GM19455 (cell line): ENCODE measurements around the gene SHISAL1.

Source experiments
- ATAC-seq: cut with Tn5 transposase; IDR thresholded peaks from one replicate; pipeline ENCODE4 v1.9.1; 2021; ENCODE audit not compliant: unreplicated experiment

SHISAL1 gene

DNA sequence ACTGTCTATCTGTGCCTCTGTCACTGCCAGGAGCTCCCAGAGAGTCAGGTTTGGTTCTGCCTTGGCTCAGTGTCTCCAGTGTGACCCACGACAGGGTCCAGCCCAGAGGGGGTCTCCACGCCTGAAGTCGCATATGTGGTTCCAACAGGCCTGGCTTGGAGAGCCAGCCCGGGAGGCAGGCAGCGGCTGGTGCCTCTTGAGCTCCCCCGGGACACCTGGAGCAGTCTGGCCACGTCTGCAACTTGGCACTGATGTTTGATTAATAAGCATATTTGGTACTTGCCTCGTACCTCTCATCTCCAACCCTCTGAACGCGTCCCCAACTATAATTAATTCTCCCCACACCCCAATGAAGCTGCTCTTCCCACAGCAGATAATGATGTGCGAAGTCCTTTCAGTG lies 31.7 kb upstream of the SHISAL1 start:
- no peak for ATAC-seq

DNA sequence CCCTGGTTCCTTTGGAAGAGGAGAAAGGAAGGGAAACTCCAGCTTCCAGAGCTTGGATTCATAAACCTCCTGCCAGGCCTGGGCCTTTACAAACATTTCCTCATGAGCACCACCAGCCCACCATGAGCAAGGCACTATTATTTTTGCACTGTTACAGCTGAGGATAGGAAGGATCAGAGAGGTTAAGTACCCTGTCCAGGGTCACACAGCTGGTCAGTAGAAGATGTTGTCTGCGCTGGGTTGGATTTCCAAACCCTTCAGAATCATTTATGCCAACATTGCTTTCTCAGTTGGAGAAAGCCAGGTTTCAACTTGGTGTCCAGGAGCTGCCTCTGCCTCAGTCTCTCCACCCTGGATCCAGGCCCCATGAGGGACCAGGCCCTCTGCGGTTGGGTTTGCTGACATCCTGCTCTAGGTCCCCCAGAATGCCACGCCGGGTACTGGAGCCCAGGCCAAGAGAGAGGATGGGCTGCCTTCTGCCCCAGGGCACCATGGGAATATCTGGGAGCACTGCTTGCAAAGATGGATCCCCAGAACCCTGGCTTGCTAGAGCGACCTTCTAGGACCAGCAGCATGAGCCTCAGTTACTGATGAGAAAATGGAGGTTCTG lies 29.7 kb upstream of the SHISAL1 start:
- ATAC-seq: no peak

DNA sequence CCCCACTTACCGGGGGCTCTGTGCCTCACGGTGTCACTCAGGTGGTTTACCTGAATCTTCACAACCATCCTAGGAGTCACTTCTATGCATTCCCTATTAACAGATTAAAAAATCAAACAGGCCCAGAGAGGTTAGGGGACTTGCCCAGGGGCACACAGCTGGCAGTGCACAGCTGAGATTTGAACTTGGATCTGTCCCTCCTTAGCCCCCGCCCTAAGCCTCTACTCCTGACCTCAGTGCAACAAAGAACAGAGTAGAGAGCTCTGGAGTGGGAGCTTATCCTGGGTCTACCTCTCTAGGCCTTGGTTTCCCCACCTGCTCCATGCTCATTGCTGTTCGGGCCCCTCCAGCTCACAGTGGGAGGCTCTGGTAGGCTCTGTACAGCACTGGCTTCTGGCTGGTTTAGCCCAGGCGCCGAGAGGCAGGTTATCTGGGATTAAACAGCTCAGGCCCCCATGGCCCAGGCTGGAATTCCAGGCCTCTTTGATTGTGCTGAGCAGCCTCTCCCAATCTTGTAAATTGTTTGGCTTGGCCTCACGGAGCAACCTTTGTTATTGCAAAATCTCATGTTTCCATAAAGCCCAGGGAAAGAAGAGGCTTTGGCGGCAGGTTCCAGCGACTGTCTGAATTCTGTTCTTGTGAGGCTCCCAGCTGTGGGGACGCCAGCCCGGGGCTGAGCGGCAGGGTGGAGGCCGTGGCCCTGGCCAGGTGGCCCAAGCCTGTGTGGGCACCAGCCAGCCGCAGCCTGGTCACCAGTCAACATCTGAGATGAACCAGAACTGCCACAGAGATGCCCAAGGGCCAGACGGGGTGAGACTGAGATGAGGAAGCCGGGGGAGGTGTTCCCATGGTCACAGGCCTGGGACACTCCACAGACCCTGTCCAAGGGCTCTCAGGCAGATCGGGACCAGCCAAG lies 28.9 kb upstream of the SHISAL1 start:
- ATAC-seq: no peak

DNA sequence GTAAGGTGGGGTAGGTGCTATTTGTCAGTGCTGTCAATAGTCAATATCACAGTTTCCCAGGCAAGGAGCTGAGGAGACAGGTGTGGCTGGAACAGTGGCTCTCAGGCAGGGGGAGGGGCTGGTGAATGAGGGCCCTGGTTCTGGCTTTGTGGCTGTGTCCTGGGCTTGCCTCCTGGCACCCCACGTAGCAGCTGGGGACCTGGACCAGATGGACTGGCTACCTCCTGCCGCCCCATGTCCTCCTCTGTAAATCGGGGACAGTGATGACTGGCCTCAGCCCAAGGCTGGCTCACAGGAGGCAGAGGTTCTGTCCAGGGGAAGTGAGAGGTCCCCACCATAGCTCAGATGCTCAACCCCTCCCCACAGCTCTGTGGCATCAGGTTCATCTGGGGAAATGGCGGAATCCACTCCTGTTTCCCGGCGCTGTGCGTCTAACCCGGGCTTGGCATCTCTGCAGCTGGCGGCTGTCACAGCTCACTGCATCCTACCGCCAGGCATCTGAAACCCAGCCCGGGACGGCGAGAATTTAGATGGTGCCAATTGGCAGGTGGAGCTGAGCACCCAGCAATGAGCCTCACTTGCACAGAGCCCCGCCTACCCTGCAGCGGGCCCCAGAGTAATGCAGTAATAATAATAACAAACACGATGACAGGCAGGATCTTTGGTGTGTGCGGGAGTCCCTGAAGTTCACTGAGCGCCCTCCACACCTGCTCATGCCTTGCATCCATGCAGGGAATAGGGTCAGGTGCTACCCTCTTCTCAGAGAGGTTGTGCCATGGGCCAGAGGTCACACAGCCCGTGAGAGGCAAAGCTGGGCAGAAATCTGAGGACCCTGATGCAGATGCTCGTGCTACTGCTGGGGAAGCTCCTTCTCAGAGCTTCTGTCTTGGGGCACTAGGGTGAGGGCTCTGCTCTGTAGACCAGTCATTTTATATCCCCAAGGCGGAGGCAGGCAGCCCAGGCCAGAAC lies 27.8 kb upstream of the SHISAL1 start:
- no peak for ATAC-seq

DNA sequence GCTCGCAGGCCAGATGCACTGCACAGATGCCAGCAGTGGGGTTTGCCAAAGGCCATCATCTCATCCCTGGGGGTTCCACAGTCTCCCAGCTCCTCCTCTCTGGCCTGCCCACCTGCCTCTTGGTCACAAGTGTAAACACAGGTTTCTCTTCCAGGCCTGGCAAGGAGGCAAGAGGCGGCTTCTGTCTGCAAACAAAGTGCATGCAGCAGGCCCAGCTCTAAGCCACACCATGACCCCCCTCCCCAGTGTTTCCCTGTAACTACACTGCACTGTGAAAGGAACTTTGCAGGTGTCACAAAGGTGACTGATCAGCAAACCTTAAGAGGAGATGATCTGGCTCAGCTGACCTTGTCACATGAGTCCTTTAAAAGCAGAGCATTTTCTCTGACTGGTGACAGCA lies 26.2 kb upstream of the SHISAL1 start:
- no peak for ATAC-seq

DNA sequence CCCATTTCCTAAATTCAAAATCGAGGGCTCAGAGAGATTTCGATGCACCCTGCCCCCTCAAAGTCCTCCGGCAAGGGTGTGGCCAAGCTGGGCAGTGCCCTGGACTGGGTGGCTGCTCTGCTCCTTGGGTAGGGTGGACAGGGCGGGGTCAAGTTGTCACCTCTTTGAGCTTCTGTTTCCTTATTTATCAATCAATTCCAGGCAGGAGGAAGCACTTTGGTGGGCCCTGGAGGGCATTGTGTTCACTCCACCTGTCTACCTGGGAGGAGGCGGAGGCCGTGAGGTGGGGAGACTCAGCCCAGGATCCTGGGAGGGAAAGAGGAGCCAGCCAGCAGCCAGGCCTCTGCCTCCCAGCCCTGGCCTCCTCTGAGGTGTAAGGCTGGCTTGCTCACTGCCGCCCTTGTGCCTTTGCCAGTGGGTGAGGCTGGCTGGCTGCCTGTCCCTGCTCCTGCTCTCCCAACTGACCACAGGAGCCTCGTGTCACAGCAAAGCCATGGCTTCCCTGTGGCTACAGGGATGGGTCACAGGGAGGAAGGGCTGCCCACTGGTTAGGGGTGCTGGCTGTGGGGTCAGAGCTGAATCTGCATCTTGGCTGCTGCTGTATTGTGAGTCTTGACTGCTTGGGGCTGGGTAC lies 25.5 kb upstream of the SHISAL1 start:
- ATAC-seq: no peak

DNA sequence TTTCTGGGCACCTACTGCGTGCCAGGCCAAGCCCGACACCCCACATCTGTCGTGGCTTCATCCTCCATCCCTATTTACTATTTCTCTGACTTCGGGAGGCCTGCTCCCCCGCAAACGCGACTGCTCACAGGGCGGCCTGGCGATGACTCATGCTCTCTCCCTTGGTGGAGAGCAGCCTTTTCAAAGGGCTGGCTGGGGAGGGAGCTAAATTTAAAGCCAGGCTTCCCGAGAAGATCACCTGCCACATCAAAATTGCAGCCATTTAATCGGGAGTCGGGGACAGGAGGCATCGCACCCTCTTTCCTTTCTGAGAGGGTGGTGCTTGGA lies 24.9 kb upstream of the SHISAL1 start:
- ATAC-seq: no peak

DNA sequence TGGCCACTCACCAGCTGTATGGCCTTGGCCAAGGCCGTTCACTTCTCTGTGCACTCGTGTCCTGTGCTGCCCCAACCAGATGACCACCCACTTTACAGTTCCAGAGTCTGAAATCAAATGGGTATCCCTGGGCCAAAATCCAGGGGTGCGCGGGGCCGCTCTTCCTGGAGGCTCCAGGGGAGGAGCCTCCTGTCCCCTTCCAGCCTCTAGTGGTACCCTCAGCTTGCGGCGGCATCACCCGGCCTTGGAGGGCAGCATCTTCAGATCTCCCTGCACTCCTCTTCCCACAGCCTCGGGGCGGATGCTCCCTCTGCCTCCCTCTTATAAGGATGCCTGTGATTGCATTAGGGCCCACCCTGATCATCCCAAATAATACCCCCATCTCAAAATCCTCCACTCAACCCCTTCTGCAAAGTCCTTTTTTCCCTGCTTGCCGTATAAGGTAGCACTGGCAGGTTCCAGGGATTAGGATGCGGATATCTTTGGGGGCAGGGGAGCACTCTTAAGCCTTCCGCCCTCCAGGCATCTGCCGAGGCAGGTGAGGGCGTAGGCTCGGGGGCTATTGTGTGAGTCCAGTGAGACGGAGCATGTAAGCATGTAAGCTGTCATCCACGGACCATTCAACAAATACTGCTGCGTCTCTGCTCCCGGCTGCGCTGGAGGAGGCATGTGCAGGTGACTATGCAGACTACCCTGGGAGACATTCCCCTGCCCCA lies 24.4 kb upstream of the SHISAL1 start:
- no peak for ATAC-seq

DNA sequence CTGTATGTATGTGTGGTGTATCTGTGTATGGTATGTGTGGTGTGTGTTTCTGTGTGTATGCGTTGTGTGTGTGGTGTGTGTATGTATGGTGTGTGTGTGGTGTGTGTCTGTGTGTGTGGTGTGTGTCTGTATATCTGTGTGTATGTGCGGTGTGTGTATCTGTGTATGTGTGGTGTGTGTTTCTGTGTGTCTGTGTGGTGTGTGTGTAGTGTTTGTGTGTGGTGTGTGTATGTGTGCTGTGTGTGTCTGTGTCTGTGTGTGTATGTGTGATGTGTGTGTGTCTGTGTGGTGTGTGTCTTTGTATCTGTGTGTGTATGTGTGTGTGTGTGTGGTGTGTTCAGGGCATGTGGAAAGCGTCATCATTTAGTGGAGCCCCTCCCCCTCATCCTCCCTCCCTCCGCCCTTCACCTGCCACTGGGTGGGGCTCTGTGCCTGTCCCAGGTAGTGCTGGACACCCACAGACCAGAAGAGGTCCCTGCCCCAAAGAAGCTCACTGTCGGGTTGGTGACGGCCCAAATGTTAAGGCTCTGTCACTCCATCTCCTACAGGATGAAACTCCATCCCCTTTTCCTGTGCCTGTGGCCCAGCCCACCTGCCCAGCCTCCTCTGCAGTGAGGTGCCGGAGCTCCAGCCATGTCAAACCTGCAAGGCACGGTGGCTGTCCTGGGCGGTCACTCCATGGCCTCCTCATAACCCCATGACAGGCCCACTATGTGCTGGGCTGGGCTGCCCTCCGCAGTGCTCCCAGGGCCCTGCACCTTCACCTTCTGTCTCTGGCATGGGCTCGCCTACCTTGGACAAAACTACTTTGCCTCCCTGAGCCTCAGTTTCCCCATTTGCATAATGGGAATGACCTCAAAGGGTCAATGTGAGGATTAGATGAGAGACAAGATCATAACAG lies 23.4 kb upstream of the SHISAL1 start:
- no peak for ATAC-seq

DNA sequence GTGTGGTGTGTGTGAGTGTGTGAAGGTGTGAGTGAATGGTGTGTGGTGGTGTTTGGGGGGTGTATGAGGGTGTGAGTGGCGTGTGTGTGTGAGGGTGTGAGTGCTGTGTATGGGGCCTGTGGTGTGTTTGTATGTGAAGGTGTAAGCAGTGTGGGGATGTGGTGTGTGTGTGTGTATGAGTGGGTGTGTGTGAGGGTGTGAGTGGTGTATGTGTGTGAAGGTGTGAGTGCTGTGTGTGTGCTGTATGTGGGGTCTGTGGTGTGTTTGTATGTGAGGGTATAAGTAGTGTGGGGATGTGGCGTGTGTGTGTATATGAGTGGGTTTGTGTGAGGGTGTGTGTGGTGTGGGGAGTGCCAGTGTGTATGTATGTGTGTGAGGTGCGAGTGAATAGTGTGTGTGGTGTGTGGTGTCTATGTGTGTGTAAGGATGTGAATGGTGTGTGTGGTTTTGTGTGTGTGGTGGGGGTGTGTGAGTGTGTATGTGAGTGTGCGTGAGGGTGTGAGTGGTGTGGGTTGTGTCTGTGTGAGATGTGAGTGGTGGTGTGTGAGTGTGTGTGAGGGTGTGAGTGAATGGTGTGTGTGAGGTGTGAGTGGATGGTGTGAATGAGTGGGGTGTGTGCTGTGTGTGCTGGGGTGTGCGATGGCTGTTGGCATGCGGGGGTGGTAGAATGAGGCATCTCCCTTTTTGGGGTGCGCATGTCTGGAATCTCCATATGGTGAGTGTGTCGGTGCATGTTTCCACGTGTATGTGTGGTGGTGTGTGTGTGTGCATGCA lies 22.5 kb upstream of the SHISAL1 start:
- ATAC-seq: no peak

DNA sequence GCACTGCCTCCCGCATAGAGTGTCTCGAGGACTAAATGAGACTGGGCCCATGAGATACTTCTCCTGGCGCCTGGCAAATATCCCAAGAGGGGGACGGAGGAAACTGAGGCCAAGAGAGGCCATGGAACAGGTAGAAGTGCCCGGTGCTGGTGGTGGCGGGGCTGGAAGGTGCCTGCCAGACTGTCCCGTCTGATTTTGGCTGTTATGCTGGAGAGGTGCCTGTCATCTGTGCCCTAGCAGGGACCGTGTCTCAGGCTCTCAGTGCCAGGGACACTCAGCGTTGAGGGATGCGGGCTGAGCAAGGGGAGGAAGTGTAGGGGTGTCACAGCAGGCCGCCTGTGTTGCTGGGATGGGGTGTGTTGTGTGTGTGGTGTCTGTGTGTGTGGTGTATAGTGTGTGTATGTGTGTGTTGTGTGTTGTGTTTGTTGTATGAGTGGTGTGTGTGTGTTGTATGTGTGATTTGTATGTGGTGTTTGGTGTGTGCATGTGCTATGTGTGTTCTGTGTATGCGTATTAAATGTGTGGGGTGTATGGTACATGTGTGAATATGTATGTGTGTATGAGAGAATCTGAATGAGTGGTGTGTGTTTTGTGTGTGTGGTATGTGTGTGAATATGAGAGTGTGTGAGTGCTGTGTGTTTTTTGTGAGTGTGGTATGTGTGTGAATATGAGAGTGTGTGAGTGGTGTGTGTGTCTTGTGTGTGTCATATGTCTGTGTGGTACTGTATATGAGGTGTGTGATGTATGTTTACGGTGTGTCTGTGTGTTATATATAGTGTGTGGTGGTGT lies 21.3 kb upstream of the SHISAL1 start:
- ATAC-seq: no peak

DNA sequence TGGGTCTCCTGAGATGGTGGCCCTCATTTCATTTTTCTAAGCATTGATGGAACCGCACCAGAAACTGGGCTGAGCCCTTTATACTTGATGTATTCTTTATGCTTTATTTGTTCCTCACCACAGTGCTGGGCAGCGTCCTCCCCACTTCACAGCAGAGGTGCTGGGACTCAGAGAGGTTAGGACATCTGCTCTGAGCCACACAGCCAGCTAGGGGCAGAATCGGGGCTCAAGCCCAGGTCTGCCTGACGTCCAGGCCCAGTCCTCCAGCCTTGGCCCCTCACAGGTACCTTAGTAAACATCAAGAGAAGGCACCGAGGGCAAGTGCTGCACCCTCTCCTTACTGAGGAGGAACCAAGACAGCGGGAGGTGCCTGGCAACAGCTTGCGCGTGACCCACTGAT lies 20.2 kb upstream of the SHISAL1 start:
- ATAC-seq: no peak

DNA sequence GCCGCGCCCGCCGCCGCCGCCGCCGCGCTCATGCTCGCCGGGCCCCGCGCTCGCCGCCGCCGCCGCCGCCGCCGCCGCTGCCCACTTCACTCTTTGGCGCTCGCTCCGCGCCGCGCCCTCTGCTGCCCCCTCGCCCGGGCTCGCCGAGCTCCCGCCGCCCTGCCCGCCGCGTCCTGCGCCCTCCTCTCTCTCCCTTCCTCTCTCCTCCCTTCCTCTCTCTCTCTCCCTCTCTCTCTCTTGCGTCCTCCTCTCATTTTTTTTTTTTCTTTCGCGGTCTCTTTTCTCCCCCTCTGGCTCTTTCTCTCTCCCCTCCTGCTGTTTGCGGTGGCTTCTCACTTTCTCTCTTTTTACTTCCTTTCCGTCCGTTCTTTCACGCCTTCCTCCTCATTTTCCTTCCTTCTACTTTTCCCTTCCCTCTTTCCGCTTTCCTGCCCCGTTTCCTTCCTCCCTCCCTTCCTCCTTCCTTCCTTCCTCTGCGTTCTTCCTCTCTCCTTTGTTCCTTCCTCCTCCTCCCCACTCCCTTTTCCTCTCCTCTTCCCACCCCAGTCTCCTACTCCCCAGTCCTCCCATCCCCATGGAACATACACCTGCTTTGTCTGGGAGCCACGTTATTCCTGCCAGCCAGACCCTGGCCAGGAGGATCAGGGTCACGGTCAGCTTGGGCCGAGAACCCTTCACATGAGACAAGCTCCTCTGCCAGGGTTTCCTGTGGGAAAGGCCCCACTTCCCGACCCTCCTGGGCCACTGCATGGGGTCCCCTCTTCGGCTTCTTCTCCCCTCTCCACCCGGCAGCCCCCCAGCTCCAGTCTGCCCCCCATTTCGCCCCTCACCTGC lies 19.3 kb upstream of the SHISAL1 start:
- no peak for ATAC-seq

DNA sequence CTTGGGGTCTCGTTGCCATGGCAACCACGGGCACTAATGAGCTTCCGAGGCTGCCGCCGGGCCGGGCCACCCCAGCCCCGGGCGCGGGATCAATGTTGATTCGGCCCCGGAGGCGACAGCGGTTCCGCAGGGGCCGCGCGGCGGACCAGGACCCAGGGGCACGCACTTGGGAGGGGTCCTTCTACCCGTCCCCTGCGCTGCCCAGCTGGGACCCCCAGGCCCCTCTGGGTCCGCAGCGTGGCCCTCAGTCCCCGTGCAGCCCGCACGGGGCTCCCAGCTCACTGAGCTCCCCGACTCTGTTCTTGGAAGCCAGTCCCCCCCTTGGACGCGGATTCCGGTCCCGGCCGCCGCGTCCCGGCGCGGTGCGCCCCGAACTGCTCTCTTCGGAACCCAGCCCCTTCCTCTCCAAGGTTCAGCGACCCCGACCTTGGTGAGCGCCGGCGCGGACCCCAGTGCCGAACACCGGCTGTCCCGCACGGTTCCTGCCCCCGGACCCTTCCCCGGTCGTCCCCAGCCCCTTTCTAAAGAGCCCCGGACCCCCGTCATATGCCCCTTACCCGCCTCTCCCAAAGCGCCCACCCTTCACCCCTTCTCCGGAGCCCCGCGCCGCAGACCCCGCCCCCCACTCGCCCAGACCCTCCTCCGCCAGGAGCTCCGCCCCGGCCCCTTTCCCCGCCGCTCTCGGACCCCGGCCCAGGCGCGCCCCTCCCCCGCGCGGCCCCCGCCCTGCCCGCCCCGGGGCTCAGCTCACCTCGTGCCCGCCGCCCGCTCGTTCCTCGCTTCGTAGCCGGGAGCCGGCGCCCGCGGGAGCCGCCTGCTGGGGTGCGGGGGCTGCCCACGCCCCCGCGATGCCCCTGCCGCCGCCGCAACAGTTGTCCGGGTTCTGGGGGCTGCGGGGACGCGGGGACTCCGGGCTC lies 18.3 kb upstream of the SHISAL1 start:
- ATAC-seq: no peak

DNA sequence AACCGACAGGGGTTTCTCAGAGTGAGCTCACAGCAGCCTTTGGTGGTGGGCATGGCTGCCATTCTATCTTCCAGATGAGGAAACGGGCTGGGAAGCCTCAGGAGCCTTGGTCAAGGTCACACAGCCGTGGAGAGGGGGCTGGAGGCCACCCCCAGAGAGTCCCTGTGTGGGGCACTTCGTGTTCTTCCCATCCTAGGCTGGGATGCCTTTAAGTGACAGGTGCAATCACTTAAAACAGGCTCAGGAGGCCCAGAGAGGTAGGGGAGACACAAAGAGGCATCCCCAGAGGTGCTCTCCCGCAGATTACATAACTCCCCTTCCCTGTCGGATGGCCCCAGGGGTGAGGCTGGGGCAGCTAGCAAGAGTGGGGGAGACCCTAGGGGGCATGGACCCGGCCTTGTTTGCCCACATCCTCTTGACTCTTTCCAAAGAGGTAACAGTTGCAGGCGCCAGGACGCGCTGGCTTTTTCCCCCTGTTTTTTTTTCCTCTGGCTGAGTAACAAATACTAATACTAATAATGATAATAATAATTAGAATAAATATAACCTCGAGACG lies 17.5 kb upstream of the SHISAL1 start:
- no peak for ATAC-seq
